Lower lobe of right lung (tissue), 2 donors: ENCODE data around the gene MYO5B. TPM values are rescaled to one million over a fixed set of nuclear protein-coding genes. Genes with fewer than 3 reads are reported as not detected.

Source experiments
- ATAC-seq, 2 donors: fragments of 200-7000 bp; cut with Tn5 transposase; one replicate each; pipeline ENCODE4 v1.9.1; 2020 to 2022; ENCODE audit warnings: mild to moderate bottlenecking in 2 of 2, moderate library complexity in 2 of 2
- DNase-seq: peaks from one replicate; pipeline ENCODE4 v3.0.0-alpha.2; 2020
- H3K27ac ChIP-seq: fragments of 200-600 bp; one replicate; pipeline ENCODE4 v1.8.0; 2022
- H3K27me3 ChIP-seq: fragments of 200-600 bp; one replicate; pipeline ENCODE4 v1.8.0; 2022; ENCODE audit warnings: low read depth
- H3K36me3 ChIP-seq: fragments of 200-600 bp; one replicate; pipeline ENCODE4 v1.8.0; 2022; ENCODE audit warnings: mild to moderate bottlenecking
- H3K4me1 ChIP-seq: fragments of 200-600 bp; one replicate; pipeline ENCODE4 v1.8.0; 2022
- H3K4me3 ChIP-seq: fragments of 200-600 bp; one replicate; pipeline ENCODE4 v1.8.0; 2022; ENCODE audit warnings: mild to moderate bottlenecking
- H3K9me3 ChIP-seq: fragments of 200-600 bp; one replicate; pipeline ENCODE4 v1.8.0; 2022
- intact Hi-C: fragments of 100-400 bp; cut with DNase I; formaldehyde crosslinking; loops from one replicate; pipeline ENCODE4 v1.11.0; 2022
- total RNA-seq: library from RNA; stranded (reverse); fragmentation: NEBNext Ultra II Directional; extraction: Animal tissue kit (Norgen Biotek cat#: 25700); gene quantifications from one replicate; pipeline ENCODE4 v1.2.1, GENCODE V29; 2021
- TF ChIP-seq, protein P1 (sequence below): fragments of 200-600 bp; IDR thresholded peaks from one replicate; pipeline ENCODE4 v1.8.0; 2022; ENCODE audit warnings: antibody characterized with exemption, mild to moderate bottlenecking
- donor health status: DM: no; HTN: yes; CAD: no; lungs with severe emphysema.

The MYO5B gene
- total RNA-seq, 1 donor from 2014 or later, result 23.3 TPM

- intact Hi-C loops, result no loop called here
- TF ChIP-seq, protein P1, sequence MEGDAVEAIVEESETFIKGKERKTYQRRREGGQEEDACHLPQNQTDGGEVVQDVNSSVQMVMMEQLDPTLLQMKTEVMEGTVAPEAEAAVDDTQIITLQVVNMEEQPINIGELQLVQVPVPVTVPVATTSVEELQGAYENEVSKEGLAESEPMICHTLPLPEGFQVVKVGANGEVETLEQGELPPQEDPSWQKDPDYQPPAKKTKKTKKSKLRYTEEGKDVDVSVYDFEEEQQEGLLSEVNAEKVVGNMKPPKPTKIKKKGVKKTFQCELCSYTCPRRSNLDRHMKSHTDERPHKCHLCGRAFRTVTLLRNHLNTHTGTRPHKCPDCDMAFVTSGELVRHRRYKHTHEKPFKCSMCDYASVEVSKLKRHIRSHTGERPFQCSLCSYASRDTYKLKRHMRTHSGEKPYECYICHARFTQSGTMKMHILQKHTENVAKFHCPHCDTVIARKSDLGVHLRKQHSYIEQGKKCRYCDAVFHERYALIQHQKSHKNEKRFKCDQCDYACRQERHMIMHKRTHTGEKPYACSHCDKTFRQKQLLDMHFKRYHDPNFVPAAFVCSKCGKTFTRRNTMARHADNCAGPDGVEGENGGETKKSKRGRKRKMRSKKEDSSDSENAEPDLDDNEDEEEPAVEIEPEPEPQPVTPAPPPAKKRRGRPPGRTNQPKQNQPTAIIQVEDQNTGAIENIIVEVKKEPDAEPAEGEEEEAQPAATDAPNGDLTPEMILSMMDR, result no peak
- no peak overlapping the region for H3K27ac ChIP-seq
Measured at GRCh38 chr18:49815927-49816326, 379.0 kb downstream of the MYO5B start.

DNA sequence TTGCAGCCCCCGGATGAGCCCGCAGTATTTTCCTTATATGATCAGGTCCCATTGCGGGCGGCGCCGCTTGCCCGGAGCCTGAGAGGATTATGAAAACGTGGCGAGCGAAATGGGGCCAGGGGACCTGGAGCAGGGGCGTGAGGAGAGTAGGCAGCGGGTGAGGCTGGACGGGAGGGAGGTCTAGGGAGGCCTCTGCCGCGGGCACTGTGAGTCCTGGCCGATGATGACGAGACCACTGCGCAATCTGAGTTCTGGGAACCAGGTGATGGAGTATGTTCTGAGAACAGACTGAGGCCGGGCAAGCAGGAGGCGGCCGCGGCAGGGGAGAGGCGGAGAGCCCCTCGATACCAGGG lies 380.8 kb downstream of the MYO5B start:
- peaks cover 35% of the 10 kb centered on the region for H3K4me1 ChIP-seq
- H3K27me3 ChIP-seq, result no peaks in the 10 kb centered on the region
- ATAC-seq (peak; percentile 72 to 76), DNase-seq (no peak)
- no peaks in the 10 kb centered on the region for H3K9me3 ChIP-seq
- intact Hi-C loops, result no loop called here
- peak overlapping the region; percentile 88 for H3K4me3 ChIP-seq
- TF ChIP-seq, protein P1, result no peak
- peak overlapping the region; percentile 99 for H3K27ac ChIP-seq
- no peaks in the 10 kb centered on the region for H3K36me3 ChIP-seq

More at GRCh38 chr18:49815927-49816326, 379.0 kb downstream of the MYO5B start:
- H3K27me3 ChIP-seq, result no peaks in the 10 kb centered on the region
- peaks cover 34% of the 10 kb centered on the region for H3K4me1 ChIP-seq
- DNase-seq (no peak), ATAC-seq (no peak)
- no peaks in the 10 kb centered on the region for H3K9me3 ChIP-seq
- H3K36me3 ChIP-seq, result no peaks in the 10 kb centered on the region
- no peak overlapping the region for H3K4me3 ChIP-seq

DNA sequence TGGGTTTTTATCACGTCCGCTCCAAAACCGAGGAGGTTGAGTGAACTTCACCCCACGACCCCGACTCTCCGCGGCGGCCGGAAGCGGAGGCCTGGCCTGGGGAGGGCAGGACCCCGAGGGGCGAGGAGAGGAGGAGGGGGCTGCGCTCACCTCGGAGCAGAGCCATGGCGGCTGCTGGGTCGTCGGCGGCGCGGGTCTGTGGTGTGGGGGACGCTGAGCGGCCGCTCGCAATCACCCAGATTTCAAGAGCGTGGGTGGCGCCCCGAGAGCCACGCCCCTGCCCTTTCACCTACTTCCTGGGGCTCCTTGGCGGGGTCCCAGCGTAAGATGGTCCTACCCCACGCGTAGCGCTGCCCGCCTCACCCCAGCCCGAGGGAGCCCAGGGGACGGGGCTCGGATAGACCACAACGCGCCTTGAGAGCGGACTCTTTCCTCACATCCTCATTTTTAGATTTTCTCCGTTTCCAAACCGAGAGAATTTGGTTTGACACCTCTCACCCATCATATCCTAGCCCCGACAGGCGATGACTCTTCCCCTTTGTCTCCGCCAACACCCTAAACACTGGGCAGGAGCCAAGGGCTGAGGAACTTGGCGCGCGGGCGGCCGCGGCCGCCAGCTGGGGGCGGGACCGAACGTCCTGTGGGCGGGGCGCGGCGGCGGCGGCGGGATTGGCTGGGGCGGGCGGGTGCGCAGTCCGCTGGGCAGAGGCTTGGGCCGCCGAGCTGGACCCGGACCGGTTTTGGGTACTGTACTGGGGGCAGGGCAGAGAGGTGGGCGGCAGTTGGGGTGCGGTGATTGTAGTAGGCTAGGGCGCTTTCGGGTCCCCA lies 381.4 kb downstream of the MYO5B start, which contains the start of gene ACAA2:
ACAA2 (minus strand) TSS at position 215 of the 828 bp plus-strand sequence; CDS start at position 166, 49 bp downstream.
- intact Hi-C loops, result no loop called here
- Histone ChIP-seq H3K27me3 (no peaks in the 10 kb centered on the region), H3K4me1 (peaks cover 35% of the 10 kb centered on the region), H3K27ac (peak within 1 kb of the TSS; percentile 99), H3K4me3 (peak within 1 kb of the TSS; percentile 88), H3K36me3 (no peaks in the 10 kb centered on the region), H3K9me3 (no peaks in the 10 kb centered on the region)
- DNase-seq, result peak; percentile 91
- ATAC-seq, result peak; percentile 98
- TF ChIP-seq, protein P1, result no peak

- peak; percentile 57 to 63 for ATAC-seq
- peak; percentile 69 for DNase-seq
- Histone ChIP-seq H3K9me3 (no peaks in the 10 kb centered on the region), H3K4me3 (peak overlapping the region; percentile 88), H3K27ac (peak overlapping the region; percentile 99), H3K36me3 (no peaks in the 10 kb centered on the region), H3K27me3 (no peaks in the 10 kb centered on the region), H3K4me1 (peaks cover 35% of the 10 kb centered on the region)
- TF ChIP-seq, protein P1, result no peak
- intact Hi-C loops, result no loop called here
Measured at GRCh38 chr18:49813069-49813318, 382.0 kb downstream of the MYO5B start.

DNA sequence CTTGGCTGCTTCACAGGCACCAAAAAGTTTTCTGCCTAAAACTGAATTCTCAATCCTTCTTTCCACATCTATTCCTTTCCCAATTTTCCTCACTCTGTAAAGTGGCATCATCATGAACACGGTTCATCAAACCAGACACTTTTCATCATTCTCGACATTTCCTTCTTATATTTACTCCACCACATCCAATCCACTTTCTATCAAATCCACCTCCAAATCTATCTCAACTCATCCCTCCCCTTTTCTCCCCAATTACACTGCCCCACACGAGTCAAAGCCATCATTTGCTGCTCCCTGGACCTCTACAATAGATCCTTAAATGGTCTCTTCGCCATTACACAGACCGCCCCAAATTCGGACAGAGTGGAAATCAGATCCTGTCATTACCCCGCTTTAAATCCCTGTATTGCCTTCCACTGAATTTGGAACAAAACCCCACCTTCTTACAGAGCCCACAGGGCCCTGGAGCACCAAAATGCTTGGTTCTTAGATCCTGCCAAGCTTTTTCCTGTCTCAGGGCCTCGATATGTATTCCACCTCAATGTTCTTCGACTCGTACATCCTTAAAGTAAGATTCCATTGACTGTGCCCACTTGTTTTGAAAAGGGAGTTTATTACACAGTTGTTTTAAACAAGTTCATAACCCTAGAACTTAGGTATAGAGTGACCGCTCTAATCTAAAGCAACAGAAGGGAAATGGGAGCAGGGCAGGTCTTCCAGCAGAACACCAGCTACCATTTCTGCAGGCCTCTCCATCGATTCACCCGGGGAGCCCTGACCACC lies 382.5 kb downstream of the MYO5B start:
- intact Hi-C loops, result no loop called here
- H3K27ac ChIP-seq, result peak overlapping the region; percentile 99
- H3K9me3 ChIP-seq, result no peaks in the 10 kb centered on the region
- peak overlapping the region; percentile 88 for H3K4me3 ChIP-seq
- no peaks in the 10 kb centered on the region for H3K36me3 ChIP-seq
- ATAC-seq (no peak), DNase-seq (no peak)
- H3K4me1 ChIP-seq, result peaks cover 35% of the 10 kb centered on the region
- no peaks in the 10 kb centered on the region for H3K27me3 ChIP-seq
- TF ChIP-seq, protein P1, result no peak
